ENCODE measurements around the gene HMCES.
"Not testable (repeated sequence)": the region's sequence is repeated elsewhere in the genome, so short reads cannot be mapped to it uniquely, and the experiment has no call there.

HMCES gene

GRCh38 chr3:129348734-129349133, 70.1 kb downstream of the HMCES start:
- no peak overlapping the region for H3K4me3 Mint-ChIP-seq
- ATAC-seq (replicated peaks) (no peak), DNase-seq (no peak)
- H3K9me3 Mint-ChIP-seq, result peaks cover 3 to 4% of the 10 kb centered on the region in 2 donors
- H3K27ac Mint-ChIP-seq, result no peak overlapping the region
- peaks cover 7 to 12% of the 10 kb centered on the region in 2 donors for H3K4me1 Mint-ChIP-seq
- H3K36me3 Mint-ChIP-seq, result no peaks in the 10 kb centered on the region
- peaks cover 21 to 25% of the 10 kb centered on the region in 2 donors for H3K27me3 Mint-ChIP-seq

DNA sequence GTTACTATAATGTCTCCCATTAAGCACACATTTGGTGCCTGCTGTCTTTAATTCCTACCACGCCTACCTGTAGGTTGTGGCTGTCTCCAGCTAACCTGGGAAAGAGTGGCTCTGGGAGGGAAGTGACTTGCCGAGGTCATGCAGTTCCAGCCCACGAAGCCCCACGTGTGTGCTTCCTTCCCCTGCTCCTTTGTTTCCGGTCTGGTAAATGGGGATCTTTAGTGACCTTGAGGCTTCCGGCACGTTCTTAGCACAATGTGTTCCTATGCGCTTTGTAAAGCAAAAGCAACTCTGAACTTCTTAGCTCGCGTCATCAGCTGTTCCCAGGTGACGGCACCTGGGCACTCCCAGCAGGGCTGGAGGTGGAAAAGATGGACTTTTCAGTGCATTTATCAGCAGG, 70.5 kb downstream of the HMCES start:
- Mint-ChIP-seq H3K4me1 (peaks cover 6 to 12% of the 10 kb centered on the region in 2 donors), H3K27me3 (peaks cover 21 to 23% of the 10 kb centered on the region in 2 donors)
- not testable (repeated sequence) for ATAC-seq (replicated peaks); H3K27ac Mint-ChIP-seq; H3K9me3 Mint-ChIP-seq; H3K36me3 Mint-ChIP-seq; DNase-seq; H3K4me3 Mint-ChIP-seq

GRCh38 chr3:129349791-129350190, 71.1 kb downstream of the HMCES start:
- H3K27ac Mint-ChIP-seq, result no peak overlapping the region
- peaks cover 3 to 4% of the 10 kb centered on the region in 2 donors for H3K9me3 Mint-ChIP-seq
- no peak overlapping the region for H3K4me3 Mint-ChIP-seq
- no peak for DNase-seq
- H3K27me3 Mint-ChIP-seq, result peaks cover 17 to 19% of the 10 kb centered on the region in 2 donors
- peaks cover 6 to 9% of the 10 kb centered on the region in 2 donors for H3K4me1 Mint-ChIP-seq
- H3K36me3 Mint-ChIP-seq, result no peaks in the 10 kb centered on the region
- no peak for ATAC-seq (replicated peaks)

GRCh38 chr3:129352045-129352444, 73.4 kb downstream of the HMCES start:
- no peaks in the 10 kb centered on the region for H3K36me3 Mint-ChIP-seq
- DNase-seq (no peak), ATAC-seq (replicated peaks) (peak; percentile 45 to 52)
- H3K4me1 Mint-ChIP-seq, result peaks cover 2 to 3% of the 10 kb centered on the region in 2 donors
- H3K27me3 Mint-ChIP-seq, result peaks cover 5 to 6% of the 10 kb centered on the region in 2 donors
- H3K4me3 Mint-ChIP-seq, result no peak overlapping the region
- no peak overlapping the region for H3K27ac Mint-ChIP-seq
- H3K9me3 Mint-ChIP-seq, result peaks cover 3 to 4% of the 10 kb centered on the region in 2 donors

DNA sequence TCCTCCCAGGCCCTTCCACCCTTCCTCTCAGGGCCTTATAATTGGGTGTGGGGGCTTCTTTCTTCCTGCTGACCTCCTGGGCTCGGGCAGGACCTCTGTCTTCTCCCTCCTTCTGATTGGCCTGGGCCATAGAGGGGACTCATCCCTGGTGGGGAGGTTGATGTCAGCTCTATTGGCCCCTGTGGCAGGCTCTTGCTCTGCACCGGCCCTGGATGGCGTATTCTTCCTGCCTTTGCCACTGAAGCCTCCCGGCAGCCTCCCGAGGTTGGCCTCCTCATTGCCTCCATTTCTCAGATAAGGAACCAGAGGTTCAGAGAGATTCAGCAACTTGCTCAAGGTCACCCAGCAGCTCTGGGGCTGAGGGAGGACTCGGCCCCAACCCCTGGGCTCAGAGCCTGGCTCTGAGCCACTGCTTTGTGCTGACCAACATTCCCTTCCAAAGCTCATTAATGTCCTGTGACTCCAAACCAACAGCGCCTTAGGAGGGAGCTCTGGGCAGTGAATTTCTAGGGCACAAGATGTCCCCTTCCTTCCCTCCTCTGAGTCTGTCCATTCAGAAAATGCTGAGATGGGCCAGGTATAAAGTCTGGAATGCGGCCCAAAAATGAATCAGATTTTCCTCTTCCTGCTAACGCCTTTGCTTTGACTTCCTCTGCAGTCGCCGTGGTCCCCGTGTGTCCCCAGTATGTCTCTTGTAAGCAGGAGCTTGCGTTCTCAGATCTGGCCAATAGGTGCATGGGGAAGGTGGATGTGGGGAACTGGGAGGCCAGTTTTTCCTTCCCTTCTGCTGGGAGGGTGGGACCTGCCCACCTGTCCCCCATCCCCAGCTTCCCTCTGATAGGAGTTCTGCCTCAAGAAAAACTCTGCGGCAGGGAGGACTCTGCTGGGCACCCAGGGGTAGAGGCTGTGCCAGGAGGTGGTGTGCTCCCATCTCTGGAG, 74.2 kb downstream of the HMCES start:
- ATAC-seq (replicated peaks) (no peak), DNase-seq (no peak)
- H3K27me3 Mint-ChIP-seq, result peaks cover 4 to 6% of the 10 kb centered on the region in 2 donors
- no peak overlapping the region for H3K27ac Mint-ChIP-seq
- no peaks in the 10 kb centered on the region for H3K36me3 Mint-ChIP-seq
- H3K4me1 Mint-ChIP-seq, result peaks cover 0 to 3% of the 10 kb centered on the region in 2 donors
- no peak overlapping the region for H3K4me3 Mint-ChIP-seq
- H3K9me3 Mint-ChIP-seq, result peaks cover 3 to 4% of the 10 kb centered on the region in 2 donors

DNA sequence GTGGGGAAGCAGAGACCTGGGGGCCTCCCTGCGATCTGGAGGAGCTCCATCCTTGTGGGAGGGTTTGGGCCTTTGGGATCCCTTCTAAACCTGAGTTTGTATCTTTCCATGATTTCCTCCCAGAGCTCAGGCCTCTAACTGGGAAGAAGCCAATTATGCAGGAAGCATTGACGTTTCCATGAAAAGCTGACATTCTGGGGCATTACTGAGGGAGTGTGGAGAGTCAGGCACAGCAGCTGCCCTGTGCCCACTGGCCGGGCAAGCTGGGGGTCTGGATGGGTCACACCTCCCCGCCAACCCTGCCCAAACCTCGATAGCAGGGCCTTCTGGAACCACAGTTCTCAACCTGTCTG, 74.9 kb downstream of the HMCES start:
- no peak overlapping the region for H3K27ac Mint-ChIP-seq
- H3K36me3 Mint-ChIP-seq, result no peaks in the 10 kb centered on the region
- DNase-seq (no peak), ATAC-seq (replicated peaks) (no peak)
- peaks cover 4 to 6% of the 10 kb centered on the region in 2 donors for H3K27me3 Mint-ChIP-seq
- H3K9me3 Mint-ChIP-seq, result peaks cover 2% of the 10 kb centered on the region in 2 donors
- H3K4me1 Mint-ChIP-seq, result peaks cover 0 to 1% of the 10 kb centered on the region in 2 donors
- no peak overlapping the region for H3K4me3 Mint-ChIP-seq

Data from stimulated activated naive B cell treated with anti-CD40 and anti-IgM and Interleukin-4, amounts not matched to agents 10 μg/mL and 1 μg/mL and 100 μg/mL, for 72 hours (primary cell).